CD8-positive, alpha-beta memory T cell (primary cell): ENCODE results near the gene RPL10. TPM values are rescaled to one million over a fixed set of nuclear protein-coding genes. Genes with fewer than 3 reads are reported as not detected.
A peak's percentile ranks its signal among the peaks of the same experiment; 100 is the strongest.

Experiments used
- CTCF ChIA-PET: fragments of 350-600 bp; sonication (Branson Sonifier 250); formaldehyde crosslinking; loops from one replicate; lab custom pipeline; 2021; ENCODE audit warnings: antibody characterized with exemption; lab: Charles Lee
- POLR2A ChIA-PET: fragments of 350-600 bp; sonication (Branson Sonifier 250); formaldehyde crosslinking; loops from one replicate; lab custom pipeline; 2021; ENCODE audit warnings: antibody characterized with exemption; lab: Charles Lee
- DNase-seq, 5 donors: peaks; one replicate each; pipeline versions ENCODE4 v3.0.0 to v3.0.0-alpha.2; 2020 to 2022; ENCODE audit warnings: mixed read lengths in 1 of 5
- H3K27ac ChIP-seq: one replicate; pipeline ENCODE4 v1.7.0; 2013; ENCODE audit warnings: low read depth, mild to moderate bottlenecking, low read length, moderate library complexity
- H3K27me3 ChIP-seq: 2 replicates; pipeline ENCODE4 v1.7.0; 2013; ENCODE audit warnings: low read length, mild to moderate bottlenecking; ENCODE audit not compliant: insufficient read depth, poor library complexity, severe bottlenecking
- H3K36me3 ChIP-seq: 2 replicates; pipeline ENCODE4 v1.7.0; 2013; ENCODE audit warnings: mild to moderate bottlenecking, low read length, moderate library complexity; ENCODE audit not compliant: insufficient read depth
- H3K4me1 ChIP-seq: 2 replicates; pipeline ENCODE4 v1.7.0; 2013; ENCODE audit warnings: mild to moderate bottlenecking, low read length, moderate library complexity; ENCODE audit not compliant: insufficient read depth
- H3K4me3 ChIP-seq: 2 replicates; pipeline ENCODE4 v1.7.0; 2013; ENCODE audit warnings: mild to moderate bottlenecking, low read length
- H3K9me3 ChIP-seq: 2 replicates; pipeline ENCODE4 v1.7.0; 2013; ENCODE audit warnings: mild to moderate bottlenecking, low read length
- H3K27ac Mint-ChIP-seq, 8 donors: one replicate each; pipeline ENCODE4 v1.8.0; 2020 to 2021; ENCODE audit warnings: mixed read lengths in 8 of 8, mild to moderate bottlenecking in 6 of 8, inconsistent platforms in 3 of 8, moderate library complexity in 3 of 8
- H3K27me3 Mint-ChIP-seq, 2 donors: one replicate each; pipeline ENCODE4 v1.8.0; 2020 to 2021; ENCODE audit warnings: mixed read lengths in 2 of 2, mild to moderate bottlenecking in 1 of 2, moderate library complexity in 1 of 2
- H3K36me3 Mint-ChIP-seq, 3 donors: one replicate each; pipeline ENCODE4 v1.8.0; 2020 to 2021; ENCODE audit warnings: mixed read lengths in 3 of 3, inconsistent platforms in 1 of 3, mild to moderate bottlenecking in 1 of 3
- H3K4me1 Mint-ChIP-seq, 3 donors: one replicate each; pipeline ENCODE4 v1.8.0; 2020 to 2021; ENCODE audit warnings: mixed read lengths in 3 of 3, inconsistent platforms in 1 of 3, mild to moderate bottlenecking in 1 of 3
- H3K4me3 Mint-ChIP-seq, 7 donors: one replicate each; pipeline ENCODE4 v1.8.0; 2020 to 2021; ENCODE audit warnings: mixed read lengths in 7 of 7, mild to moderate bottlenecking in 6 of 7, moderate library complexity in 4 of 7, inconsistent platforms in 2 of 7
- H3K9me3 Mint-ChIP-seq, 5 donors: one replicate each; pipeline ENCODE4 v1.8.0; 2020 to 2022; ENCODE audit warnings: mixed read lengths in 5 of 5, mild to moderate bottlenecking in 3 of 5, moderate library complexity in 2 of 5, inconsistent platforms in 1 of 5
- polyA plus RNA-seq: library from polyadenylated mRNA; unstranded; fragments of 300-500 nt; fragmentation: Illumina TruSeq; gene quantifications from one replicate; pipeline ENCODE4 v1.2.3, GENCODE V29; 2021
- total RNA-seq, 2 experiments: library from RNA; stranded (reverse); gene quantifications; one replicate each; pipeline ENCODE4 v1.2.3, GENCODE V29; 2021

Gene RPL10
- total and polyA plus RNA-seq, 3 experiments from 2014 or later = 3,198 to 4,855 (median 3,218) TPM

DNA sequence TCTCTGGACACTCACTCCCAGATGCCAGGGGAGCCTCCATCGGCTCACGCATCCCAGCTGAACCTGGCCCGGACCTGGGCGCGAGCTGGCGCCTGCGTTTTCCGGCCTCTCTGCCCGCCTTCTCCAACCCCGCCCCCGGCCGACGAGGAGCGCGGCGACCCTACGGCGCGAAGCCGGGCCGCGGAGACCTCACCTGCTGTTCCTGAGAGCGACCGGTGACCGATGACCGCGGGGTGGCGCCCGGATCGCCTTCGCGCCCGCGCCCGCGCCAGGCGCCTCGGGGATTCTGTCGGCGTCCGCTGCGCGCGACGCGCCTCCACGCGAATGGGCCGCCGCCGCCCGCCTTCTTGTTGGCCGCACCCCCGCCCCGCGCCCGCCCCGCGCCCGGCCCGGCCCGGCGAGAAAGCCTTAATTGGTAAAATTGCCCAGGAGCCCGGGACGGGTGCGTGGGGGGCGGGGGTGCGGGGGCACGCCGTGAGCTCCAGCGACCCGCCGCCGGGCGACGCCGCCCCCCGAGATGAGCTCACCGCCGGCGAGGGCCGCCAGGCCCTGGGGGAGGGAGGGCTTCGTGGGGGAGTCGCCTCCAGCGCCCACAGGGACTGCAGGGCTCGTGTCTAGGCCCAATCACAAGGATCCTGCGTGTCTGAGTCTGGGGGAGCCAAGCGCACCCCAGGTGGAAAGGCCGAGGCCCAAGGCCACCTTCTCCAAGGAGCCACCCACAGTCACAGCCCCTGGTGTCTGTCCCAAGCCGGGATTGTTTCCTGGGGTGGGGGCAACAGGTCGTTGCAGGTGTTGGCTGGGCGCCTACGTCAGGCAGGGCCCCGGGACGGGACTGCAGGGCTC, 23.6 kb upstream of the RPL10 start, which contains the start of gene FLNA:
TSS of gene FLNA (minus strand) at position 322 of the 843 bp plus-strand sequence. CDS start 3,389 bp downstream, outside the sequence.
- H3K4me3 ChIP-seq = peak within 1 kb of the TSS; percentile 53
- peaks cover 0 to 7% (median 0%) of the 10 kb centered on the region in 3 donors for H3K36me3 Mint-ChIP-seq
- ChIA-PET CTCF (interaction anchor here (1.4 to 2.0 kb wide), 6 partner anchors 9 to 159 kb away, joined by 5 to 11 read pairs (median 7); partner anchors contain the start of gene SLC10A3), POLR2A (interaction anchor here (1.2 kb wide), 1 partner anchor 23 kb away, joined by 4 read pairs; the partner anchor contains the start of gene RPL10)
- DNase-seq = peak in 1 of 5 donors; percentile 27
- H3K4me1 ChIP-seq = peaks cover 37% of the 10 kb centered on the region
- H3K9me3 ChIP-seq = no peaks in the 10 kb centered on the region
- no peaks in the 10 kb centered on the region for H3K9me3 Mint-ChIP-seq
- H3K27me3 Mint-ChIP-seq = peaks cover 0 to 4% of the 10 kb centered on the region in 2 donors
- no peaks in the 10 kb centered on the region for H3K36me3 ChIP-seq
- H3K27ac Mint-ChIP-seq = peak within 1 kb of the TSS in 7 of 8 donors; percentile 61 to 100 (median 87)
- peak within 1 kb of the TSS; percentile 47 for H3K27ac ChIP-seq
- peak within 1 kb of the TSS; percentile 45 to 89 (median 78) for H3K4me3 Mint-ChIP-seq
- no peaks in the 10 kb centered on the region for H3K27me3 ChIP-seq
- H3K4me1 Mint-ChIP-seq = peaks cover 19 to 27% (median 25%) of the 10 kb centered on the region in 3 donors

DNA sequence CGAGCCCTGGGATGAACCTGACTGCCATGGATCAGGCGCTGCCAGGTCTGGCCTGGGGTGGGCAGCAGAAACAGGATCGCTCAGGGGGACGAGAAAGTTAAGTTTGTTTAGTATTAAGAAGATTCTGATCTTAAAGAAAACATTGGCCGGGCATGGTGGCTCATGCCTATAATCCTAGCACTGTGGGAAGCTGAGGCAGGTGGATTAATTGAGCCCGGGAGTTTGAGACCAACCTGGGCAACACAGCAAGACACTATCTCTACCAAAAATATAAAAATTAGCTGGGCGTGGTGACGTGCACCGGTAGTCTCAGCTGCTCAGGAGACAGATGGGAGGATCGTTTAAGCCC, 23.0 kb upstream of the RPL10 start:
- no peaks in the 10 kb centered on the region for H3K9me3 ChIP-seq
- no peaks in the 10 kb centered on the region for H3K27me3 ChIP-seq
- H3K4me3 Mint-ChIP-seq = peak overlapping the region in 5 of 7 donors; percentile 3 to 76 (median 45)
- H3K4me3 ChIP-seq = no peak overlapping the region
- peaks cover 14 to 29% (median 26%) of the 10 kb centered on the region in 3 donors for H3K4me1 Mint-ChIP-seq
- peak overlapping the region in 5 of 8 donors; percentile 45 to 96 (median 82) for H3K27ac Mint-ChIP-seq
- peaks cover 0 to 1% of the 10 kb centered on the region in 2 donors for H3K27me3 Mint-ChIP-seq
- no peak for DNase-seq
- no peaks in the 10 kb centered on the region for H3K9me3 Mint-ChIP-seq
- ChIA-PET CTCF (interaction anchor here (2.0 kb wide), 1 partner anchor 115 kb away, joined by 5 read pairs; the partner anchor contains the start of gene SLC10A3), POLR2A (no interaction called here)
- peaks cover 0 to 6% (median 2%) of the 10 kb centered on the region in 3 donors for H3K36me3 Mint-ChIP-seq
- H3K27ac ChIP-seq = no peak overlapping the region
- peaks cover 40% of the 10 kb centered on the region for H3K4me1 ChIP-seq
- no peaks in the 10 kb centered on the region for H3K36me3 ChIP-seq

DNA sequence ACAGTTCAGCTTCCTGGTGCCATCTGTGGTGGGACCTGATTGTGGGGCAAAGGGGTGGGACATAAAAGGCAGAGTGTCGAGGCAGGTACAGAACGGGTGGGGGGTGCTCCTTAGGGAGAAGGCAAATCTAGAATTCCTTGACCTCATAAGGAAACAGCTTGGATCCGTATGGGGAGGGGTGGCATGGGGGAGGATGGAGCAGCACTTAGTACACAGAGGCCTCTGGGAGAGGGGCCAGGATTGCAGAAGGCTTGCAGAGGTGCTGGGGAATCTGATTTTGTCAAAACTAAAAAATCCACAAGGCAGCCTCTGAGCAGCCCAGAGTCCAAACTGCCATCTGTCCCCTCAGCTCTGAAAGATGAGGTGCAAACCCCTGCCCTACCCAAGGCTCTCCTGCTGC, 21.4 kb upstream of the RPL10 start:
- POLR2A ChIA-PET = no interaction called here
- Histone ChIP-seq H3K27ac (no peak overlapping the region), H3K4me1 (peaks cover 48% of the 10 kb centered on the region), H3K9me3 (no peaks in the 10 kb centered on the region), H3K4me3 (no peak overlapping the region), H3K36me3 (no peaks in the 10 kb centered on the region), H3K27me3 (no peaks in the 10 kb centered on the region)
- peak overlapping the region in 1 of 7 donors; percentile 51 for H3K4me3 Mint-ChIP-seq
- CTCF ChIA-PET = no interaction called here
- H3K36me3 Mint-ChIP-seq = peaks cover 0 to 20% (median 2%) of the 10 kb centered on the region in 3 donors
- H3K4me1 Mint-ChIP-seq = peaks cover 18 to 38% (median 33%) of the 10 kb centered on the region in 3 donors
- peaks cover 0 to 1% of the 10 kb centered on the region in 2 donors for H3K27me3 Mint-ChIP-seq
- no peak for DNase-seq
- H3K27ac Mint-ChIP-seq = peak overlapping the region in 6 of 8 donors; percentile 24 to 94 (median 88)
- H3K9me3 Mint-ChIP-seq = no peaks in the 10 kb centered on the region

DNA sequence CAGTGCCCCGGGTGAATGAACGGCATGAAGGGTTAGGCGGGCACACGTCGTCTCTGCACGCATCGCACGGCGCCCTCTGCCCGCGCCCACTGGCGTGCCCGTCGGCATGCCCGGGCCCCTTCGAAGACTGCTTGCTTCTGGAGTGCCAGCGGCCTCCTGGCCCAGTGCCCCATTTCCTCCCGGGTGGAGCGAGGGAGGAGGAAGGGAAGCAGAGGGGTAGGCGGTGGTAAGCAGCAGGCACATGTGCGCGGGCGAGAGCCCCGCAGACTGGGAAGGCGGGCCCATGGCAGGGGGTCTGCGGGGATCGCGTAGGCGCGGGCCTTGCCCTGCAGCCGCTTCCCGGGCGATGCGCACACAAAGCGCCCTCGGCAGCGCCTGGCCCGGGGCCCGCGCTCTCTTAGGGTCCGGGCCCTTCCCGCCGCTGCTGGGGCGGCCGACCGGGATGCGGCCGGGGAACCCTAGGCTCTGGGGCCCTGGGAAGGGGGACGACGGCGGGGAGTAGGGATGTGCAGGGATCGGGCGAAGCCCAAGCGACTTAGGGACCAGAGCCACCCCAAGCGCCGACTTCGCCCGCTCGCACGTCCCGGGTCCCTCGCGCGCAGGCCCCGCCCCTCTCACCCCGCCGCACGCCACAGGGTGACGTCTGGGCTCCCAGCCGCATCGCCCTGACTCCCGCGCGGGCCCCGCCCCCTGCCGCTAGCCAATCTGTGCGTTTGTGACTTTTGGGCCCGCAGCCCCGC, 19.9 kb upstream of the RPL10 start:
- H3K4me1 ChIP-seq = peaks cover 38% of the 10 kb centered on the region
- Mint-ChIP-seq H3K36me3 (peaks cover 0 to 24% (median 2%) of the 10 kb centered on the region in 3 donors), H3K4me1 (peaks cover 7 to 27% (median 26%) of the 10 kb centered on the region in 3 donors), H3K27me3 (peaks cover 0 to 1% of the 10 kb centered on the region in 2 donors), H3K9me3 (no peaks in the 10 kb centered on the region), H3K4me3 (peak overlapping the region; percentile 60 to 94 (median 82)), H3K27ac (peak overlapping the region; percentile 82 to 95 (median 94))
- DNase-seq = peak; percentile 40 to 92 (median 71)
- CTCF ChIA-PET = no interaction called here
- POLR2A ChIA-PET = interaction anchor here (0.5 to 3.2 kb wide), 6 partner anchors 9 to 451 kb away, joined by 3 to 22 read pairs (median 4); no protein-coding TSS in a partner anchor
- H3K27me3 ChIP-seq = no peaks in the 10 kb centered on the region
- no peak overlapping the region for H3K4me3 ChIP-seq
- peak overlapping the region; percentile 85 for H3K27ac ChIP-seq
- H3K36me3 ChIP-seq = no peaks in the 10 kb centered on the region
- no peaks in the 10 kb centered on the region for H3K9me3 ChIP-seq

DNA sequence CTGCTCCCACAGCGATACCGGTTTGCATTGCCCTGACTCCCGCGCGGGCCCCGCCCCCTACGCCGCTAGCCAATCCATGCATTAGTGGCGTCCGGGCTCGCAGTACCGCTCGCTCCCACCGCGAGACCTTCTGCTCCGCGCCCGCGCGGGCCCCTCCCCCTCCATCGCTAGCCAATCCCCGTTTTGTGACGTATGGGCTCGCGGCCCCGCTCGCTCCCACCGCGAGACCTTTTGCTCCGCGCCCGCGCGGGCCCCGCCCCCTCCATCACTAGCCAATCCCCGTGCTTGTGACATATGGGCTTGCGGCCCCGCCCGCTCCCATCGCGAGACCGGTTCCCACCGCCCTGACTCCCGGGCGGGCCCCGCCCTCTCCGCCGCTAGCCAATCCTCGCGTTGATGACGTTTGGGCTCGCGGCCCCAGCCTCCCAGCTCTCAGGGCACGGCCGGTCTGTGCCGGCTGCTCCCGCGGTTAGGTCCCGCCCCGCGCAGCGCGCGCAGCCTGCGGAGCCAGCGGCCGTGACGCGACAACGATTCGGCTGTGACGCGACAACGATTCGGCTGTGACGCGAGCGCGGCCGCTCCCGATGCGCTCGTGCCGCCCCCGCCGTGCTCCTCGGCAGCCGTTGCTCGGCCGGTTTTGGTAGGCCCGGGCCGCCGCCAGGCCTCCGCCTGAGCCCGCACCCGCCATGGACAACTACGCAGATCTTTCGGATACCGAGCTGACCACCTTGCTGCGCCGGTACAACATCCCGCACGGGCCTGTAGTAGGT, 19.2 kb upstream of the RPL10 start, which contains the start of gene EMD:
TSS of gene EMD (plus strand) at position 497 of the 770 bp plus-strand sequence. CDS start at position 687, 190 bp downstream.
- peaks cover 30% of the 10 kb centered on the region for H3K4me1 ChIP-seq
- H3K36me3 ChIP-seq = no peaks in the 10 kb centered on the region
- H3K4me3 Mint-ChIP-seq = peak within 1 kb of the TSS; percentile 81 to 94 (median 84)
- H3K27ac ChIP-seq = peak within 1 kb of the TSS; percentile 97
- peak; percentile 91 to 98 (median 96) for DNase-seq
- peaks cover 0 to 2% of the 10 kb centered on the region in 2 donors for H3K27me3 Mint-ChIP-seq
- H3K4me1 Mint-ChIP-seq = peaks cover 4 to 26% (median 21%) of the 10 kb centered on the region in 3 donors
- POLR2A ChIA-PET = interaction anchor here (0.5 to 3.2 kb wide), 6 partner anchors 9 to 1419 kb away, joined by 3 to 22 read pairs (median 3); no protein-coding TSS in a partner anchor
- CTCF ChIA-PET = no interaction called here
- H3K36me3 Mint-ChIP-seq = peaks cover 0 to 24% (median 2%) of the 10 kb centered on the region in 3 donors
- no peaks in the 10 kb centered on the region for H3K9me3 ChIP-seq
- H3K27me3 ChIP-seq = no peaks in the 10 kb centered on the region
- H3K9me3 Mint-ChIP-seq = no peaks in the 10 kb centered on the region
- peak within 1 kb of the TSS; percentile 91 to 97 (median 95) for H3K27ac Mint-ChIP-seq
- peak within 1 kb of the TSS; percentile 74 for H3K4me3 ChIP-seq

DNA sequence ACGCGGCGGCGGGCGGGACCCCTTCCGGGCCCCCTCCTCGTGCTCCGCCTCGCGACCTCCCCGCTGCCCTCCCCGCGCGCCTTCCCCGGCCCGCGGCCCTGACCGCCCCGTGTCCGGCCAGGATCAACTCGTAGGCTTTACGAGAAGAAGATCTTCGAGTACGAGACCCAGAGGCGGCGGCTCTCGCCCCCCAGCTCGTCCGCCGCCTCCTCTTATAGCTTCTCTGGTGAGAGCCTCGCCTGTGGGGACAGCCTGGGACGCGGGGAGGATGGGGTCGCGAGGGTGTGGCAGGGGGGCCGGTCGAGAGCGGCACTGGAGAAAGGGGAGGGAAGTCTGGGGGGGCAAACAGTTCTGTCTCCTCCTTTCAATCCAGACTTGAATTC, 18.6 kb upstream of the RPL10 start:
- Mint-ChIP-seq H3K4me1 (peaks cover 4 to 26% (median 21%) of the 10 kb centered on the region in 3 donors), H3K4me3 (peak overlapping the region; percentile 81 to 94 (median 84)), H3K36me3 (peaks cover 0 to 24% (median 2%) of the 10 kb centered on the region in 3 donors), H3K9me3 (no peaks in the 10 kb centered on the region), H3K27ac (peak overlapping the region; percentile 86 to 97 (median 95)), H3K27me3 (peaks cover 0 to 2% of the 10 kb centered on the region in 2 donors)
- DNase-seq = no peak
- Histone ChIP-seq H3K27ac (peak overlapping the region; percentile 97), H3K27me3 (no peaks in the 10 kb centered on the region), H3K9me3 (no peaks in the 10 kb centered on the region), H3K36me3 (no peaks in the 10 kb centered on the region), H3K4me1 (peaks cover 30% of the 10 kb centered on the region), H3K4me3 (peak overlapping the region; percentile 74)
- ChIA-PET CTCF (no interaction called here), POLR2A (interaction anchor here (0.7 to 3.2 kb wide), 5 partner anchors 10 to 1419 kb away, joined by 3 to 22 read pairs (median 3); no protein-coding TSS in a partner anchor)

DNA sequence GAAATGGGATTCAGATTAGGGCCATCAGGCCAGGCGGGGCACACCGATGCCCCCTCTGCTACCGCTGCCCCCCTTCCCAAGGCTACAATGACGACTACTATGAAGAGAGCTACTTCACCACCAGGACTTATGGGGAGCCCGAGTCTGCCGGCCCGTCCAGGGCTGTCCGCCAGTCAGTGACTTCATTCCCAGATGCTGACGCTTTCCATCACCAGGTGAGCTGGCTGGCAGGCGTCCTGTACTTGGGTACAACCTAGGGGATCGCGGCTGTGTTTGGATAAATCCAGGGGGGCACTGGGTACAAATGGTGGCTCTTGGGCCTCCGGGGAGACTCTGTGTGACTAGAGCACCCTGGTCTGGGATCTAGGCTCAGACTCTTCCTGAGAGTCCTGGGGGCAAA, 18.0 kb upstream of the RPL10 start:
- H3K4me3 ChIP-seq = peak overlapping the region; percentile 74
- no peaks in the 10 kb centered on the region for H3K9me3 Mint-ChIP-seq
- H3K27me3 Mint-ChIP-seq = peaks cover 0 to 4% of the 10 kb centered on the region in 2 donors
- H3K4me1 Mint-ChIP-seq = peaks cover 4 to 27% (median 18%) of the 10 kb centered on the region in 3 donors
- ChIA-PET POLR2A (interaction anchor here (1.3 to 3.2 kb wide), 3 partner anchors 10 to 366 kb away, joined by 3 to 22 read pairs (median 4); no protein-coding TSS in a partner anchor), CTCF (no interaction called here)
- peak overlapping the region; percentile 86 to 97 (median 95) for H3K27ac Mint-ChIP-seq
- no peaks in the 10 kb centered on the region for H3K9me3 ChIP-seq
- H3K4me1 ChIP-seq = peaks cover 24% of the 10 kb centered on the region
- peaks cover 0 to 24% (median 2%) of the 10 kb centered on the region in 3 donors for H3K36me3 Mint-ChIP-seq
- H3K27ac ChIP-seq = peak overlapping the region; percentile 97
- H3K36me3 ChIP-seq = no peaks in the 10 kb centered on the region
- peak overlapping the region; percentile 81 to 94 (median 84) for H3K4me3 Mint-ChIP-seq
- H3K27me3 ChIP-seq = no peaks in the 10 kb centered on the region
- DNase-seq = no peak
